HG03159 (cell line): ENCODE results near the gene PRUNE1.
A peak's percentile ranks its signal among the peaks of the same experiment; 100 is the strongest.

ENCODE experiments used
- ATAC-seq: cut with Tn5 transposase; IDR thresholded peaks from one replicate; pipeline ENCODE4 v1.9.1; 2021; ENCODE audit warnings: mild to moderate bottlenecking, moderate library complexity; ENCODE audit not compliant: unreplicated experiment

PRUNE1 gene

GRCh38 chr1:151008244-151009205 lies at the start of gene PRUNE1:
PRUNE1 (plus strand) TSS chr1:151008449; CDS start chr1:151008633, 184 bp downstream.
- ATAC-seq = peak; percentile 64

- ATAC-seq = no peak
Measured at GRCh38 chr1:150960646-150961045, 47.6 kb upstream of the PRUNE1 start.

GRCh38 chr1:150961756-150962155 lies 46.5 kb upstream of the PRUNE1 start:
- ATAC-seq = no peak

GRCh38 chr1:150963321-150964163 lies 44.7 kb upstream of the PRUNE1 start:
- no peak for ATAC-seq

GRCh38 chr1:150964164-150964489 lies 44.1 kb upstream of the PRUNE1 start:
- no peak for ATAC-seq

GRCh38 chr1:150965605-150966004 lies 42.6 kb upstream of the PRUNE1 start:
- no peak for ATAC-seq

GRCh38 chr1:150966011-150966410 lies 42.2 kb upstream of the PRUNE1 start:
- ATAC-seq = no peak

GRCh38 chr1:150967936-150968335 lies 40.3 kb upstream of the PRUNE1 start:
- no peak for ATAC-seq

GRCh38 chr1:150968491-150968890 lies 39.8 kb upstream of the PRUNE1 start:
- no peak for ATAC-seq

- no peak for ATAC-seq
Measured at GRCh38 chr1:150969626-150970025, 38.6 kb upstream of the PRUNE1 start.

- ATAC-seq = no peak
Measured at GRCh38 chr1:150970808-150971582, 37.3 kb upstream of the PRUNE1 start.

- no peak for ATAC-seq
Measured at GRCh38 chr1:150971583-150972416, 36.4 kb upstream of the PRUNE1 start.

- ATAC-seq = no peak
Measured at GRCh38 chr1:150972417-150972940, 35.8 kb upstream of the PRUNE1 start.

- no peak for ATAC-seq
Measured at GRCh38 chr1:150973258-150973835, 34.9 kb upstream of the PRUNE1 start.

GRCh38 chr1:150973836-150974579 lies 34.2 kb upstream of the PRUNE1 start:
- peak; percentile 35 for ATAC-seq

GRCh38 chr1:150974580-150975478 lies 33.4 kb upstream of the PRUNE1 start, which contains the start of gene CERS2:
CERS2 (minus strand) TSS chr1:150974835; CDS start chr1:150969090, 5,745 bp downstream.
- ATAC-seq = peak; percentile 47

GRCh38 chr1:150976401-150976821 lies 31.8 kb upstream of the PRUNE1 start:
- ATAC-seq = no peak
